Ramos (cell line): Measurements from ENCODE around the gene SAT2.
"Not testable (repeated sequence)": the region's sequence is repeated elsewhere in the genome, so short reads cannot be mapped to it uniquely, and the experiment has no call there.

Experiments used
- in situ Hi-C: fragments of 300-500 bp; cut with MboI; formaldehyde crosslinking; loops from one replicate; pipeline ENCODE4 v1.14.3; 2022; ENCODE audit warnings: low sequenced_read_pairs; ENCODE audit not compliant: unreplicated experiment

SAT2 gene

DNA sequence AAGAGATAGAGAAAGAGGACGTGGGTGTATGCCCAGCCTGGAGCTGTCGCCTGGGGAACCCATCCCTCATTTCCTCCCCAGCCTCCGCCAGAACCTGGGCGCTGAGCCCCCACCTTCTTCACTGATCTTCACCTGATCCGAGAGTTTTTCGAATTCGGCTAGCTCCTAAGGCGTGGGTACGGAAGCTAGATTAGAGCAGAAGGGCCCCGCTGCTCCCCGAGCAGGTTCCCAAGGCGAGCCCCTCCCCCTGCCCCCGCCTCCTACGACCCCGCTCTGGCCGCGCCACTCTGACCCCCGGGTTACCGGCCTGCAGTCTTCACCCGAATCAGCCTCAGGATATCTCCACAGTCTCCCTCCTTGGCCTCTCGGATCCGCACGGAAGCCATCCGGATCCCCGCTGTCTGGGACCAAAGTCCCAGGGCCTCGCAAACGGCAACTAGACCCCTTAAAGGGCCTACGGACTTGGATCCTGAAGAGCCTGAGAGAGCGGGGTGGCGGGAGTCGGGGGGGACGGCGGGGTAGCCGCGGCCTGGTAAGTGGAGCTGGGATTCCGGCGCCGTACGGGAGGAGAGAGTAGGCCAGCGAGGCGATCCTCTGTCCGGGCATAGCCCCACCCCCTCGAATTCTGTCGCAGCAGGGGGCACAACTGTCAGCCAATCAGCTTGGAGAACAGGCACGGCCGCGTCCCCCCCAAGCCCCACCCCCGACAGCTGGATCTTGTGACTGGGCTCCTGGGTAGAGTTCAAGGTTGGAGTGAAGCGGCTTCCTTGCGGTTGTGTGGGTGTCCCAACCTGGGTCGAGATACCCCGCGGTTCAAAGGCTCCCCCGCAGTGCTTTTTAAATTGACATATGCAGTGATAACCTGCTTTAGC lies at the start of gene SAT2:
Gene SAT2, minus strand, starts transcription at position 572 of the 872 bp plus-strand sequence. Its CDS starts 186 bp downstream, at position 386.
- in situ Hi-C loops = no loop called here

DNA sequence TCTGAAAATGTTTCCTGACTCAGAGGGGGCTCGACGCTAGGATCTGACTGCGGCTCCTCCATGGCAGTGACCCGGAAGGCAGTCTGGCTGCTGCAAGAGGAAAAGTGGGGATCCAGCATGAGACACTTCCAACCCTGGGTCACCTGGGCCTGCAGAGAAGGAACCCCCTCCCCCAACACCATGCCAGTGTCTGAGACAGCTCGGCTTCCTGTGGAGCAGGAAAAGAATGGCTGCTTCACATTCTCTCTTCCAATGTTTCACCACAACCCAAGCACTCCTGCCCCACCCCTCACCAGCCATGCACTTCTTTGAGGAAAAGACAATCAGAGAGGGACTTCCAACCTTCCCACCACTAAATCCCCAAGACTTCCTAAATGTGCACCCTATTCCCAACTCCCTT lies 48.9 kb upstream of the SAT2 start:
- in situ Hi-C loops = no loop called here

DNA sequence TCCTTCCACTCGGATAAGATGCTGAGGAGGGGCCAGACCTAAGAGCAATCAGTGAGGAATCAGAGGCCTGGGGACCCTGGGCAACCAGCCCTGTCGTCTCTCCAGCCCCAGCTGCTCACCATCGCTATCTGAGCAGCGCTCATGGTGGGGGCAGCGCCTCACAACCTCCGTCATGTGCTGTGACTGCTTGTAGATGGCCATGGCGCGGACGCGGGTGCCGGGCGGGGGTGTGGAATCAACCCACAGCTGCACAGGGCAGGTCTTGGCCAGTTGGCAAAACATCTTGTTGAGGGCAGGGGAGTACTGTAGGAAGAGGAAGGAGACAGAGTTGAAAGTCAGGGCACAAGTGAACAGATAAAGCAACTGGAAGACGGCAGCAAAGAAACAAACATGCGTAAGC lies 47.3 kb upstream of the SAT2 start:
- in situ Hi-C loops = no loop called here

- in situ Hi-C loops = no loop called here
Observed at GRCh38 chr17:7673239-7673638, 45.6 kb upstream of the SAT2 start.

DNA sequence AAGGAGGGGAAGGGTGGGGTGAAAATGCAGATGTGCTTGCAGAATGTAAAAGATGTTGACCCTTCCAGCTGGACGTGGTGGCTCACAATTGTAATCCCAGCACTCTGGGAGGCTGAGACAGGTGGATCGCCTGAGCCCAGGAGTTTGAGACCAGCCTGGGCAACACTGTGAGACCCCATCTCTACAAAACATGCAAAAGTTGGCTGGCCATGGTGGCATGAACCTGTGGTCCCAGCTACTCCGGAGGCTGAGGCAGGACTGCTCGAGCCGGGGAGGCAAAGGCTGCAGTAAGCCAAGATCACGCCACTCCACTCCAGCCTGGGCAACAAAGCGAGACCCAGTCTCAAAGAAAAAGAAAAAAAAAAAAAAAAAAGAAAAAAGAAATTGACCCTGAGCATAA lies 40.9 kb upstream of the SAT2 start:
- in situ Hi-C loops = no loop called here

- in situ Hi-C loops = no loop called here
Observed at GRCh38 chr17:7667656-7668406, 40.2 kb upstream of the SAT2 start.

GRCh38 chr17:7656958-7657609 lies 29.5 kb upstream of the SAT2 start:
- in situ Hi-C loops = no loop called here

- in situ Hi-C loops = no loop called here
Observed at GRCh38 chr17:7655541-7655840, 27.9 kb upstream of the SAT2 start.

DNA sequence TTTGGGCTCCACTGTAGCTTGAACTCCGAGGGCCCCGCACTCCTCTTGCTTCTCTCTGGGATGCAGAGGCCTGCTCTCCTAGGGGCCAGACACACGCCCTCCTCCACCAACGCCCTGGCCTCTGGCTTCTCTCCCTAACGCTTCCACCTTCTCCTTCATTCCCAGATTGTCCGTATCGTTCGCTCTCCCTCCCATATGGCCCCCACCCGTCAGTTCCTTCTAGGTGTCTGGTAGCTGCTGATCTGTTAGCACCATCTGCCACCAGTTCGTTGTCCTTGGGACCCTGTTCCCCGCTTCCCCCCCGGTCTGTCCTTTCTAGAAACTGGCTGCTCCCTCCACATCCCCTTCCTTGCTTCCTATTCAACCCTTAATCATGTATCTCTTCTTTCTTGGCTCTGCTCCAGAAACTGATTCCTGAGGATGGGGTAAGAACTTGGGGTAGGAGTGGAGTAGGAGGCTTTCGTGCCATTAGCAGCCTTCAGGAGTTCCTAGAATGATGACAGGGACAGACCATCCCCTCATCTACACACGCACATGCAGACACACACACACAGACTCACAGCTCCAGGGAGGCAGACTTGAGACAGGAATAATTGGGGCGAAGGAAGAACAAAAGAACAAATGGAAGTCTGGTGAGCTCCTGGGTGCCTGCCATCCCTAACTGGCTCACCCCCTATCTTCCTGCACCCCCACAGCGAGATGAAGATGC lies 27.4 kb upstream of the SAT2 start:
- in situ Hi-C loops = no loop called here

GRCh38 chr17:7652388-7653356 lies 25.1 kb upstream of the SAT2 start:
- in situ Hi-C loops = no loop called here

DNA sequence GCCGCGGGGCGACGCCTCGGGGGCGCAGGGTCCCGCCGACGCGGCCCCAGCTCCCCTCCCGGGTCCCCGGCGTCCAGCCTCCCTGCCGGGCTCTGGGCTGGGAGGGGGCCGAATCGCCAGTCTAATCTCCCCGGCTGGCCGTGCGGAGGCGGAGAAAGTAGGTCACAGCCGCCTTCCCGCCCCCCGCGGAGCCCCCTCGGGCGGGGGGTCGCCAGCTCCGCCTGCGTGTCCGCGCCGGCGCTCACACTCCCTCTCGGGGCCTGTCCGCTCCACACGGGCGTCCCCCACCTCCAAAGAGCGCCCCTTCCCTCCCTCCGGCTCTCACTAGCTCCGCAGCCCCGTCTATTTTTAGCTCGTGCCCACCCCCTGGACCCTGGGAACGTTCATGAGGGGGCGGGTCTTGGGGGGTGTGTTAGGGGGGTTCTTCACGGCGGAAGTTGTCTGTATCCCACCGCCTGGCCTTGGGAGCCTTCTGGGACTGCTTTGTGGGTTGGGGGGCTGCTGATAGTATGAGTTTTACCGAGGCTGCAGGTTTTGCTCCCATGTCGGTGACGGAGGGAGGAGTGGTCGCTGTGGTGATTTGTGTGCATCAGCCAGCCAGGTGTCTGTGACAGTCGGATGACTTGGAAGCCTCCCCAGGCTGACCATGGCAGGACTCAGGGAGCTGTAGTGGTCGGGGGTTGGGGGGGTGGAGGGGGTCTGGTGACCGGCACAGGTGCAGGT lies 24.2 kb upstream of the SAT2 start:
- in situ Hi-C loops = no loop called here

DNA sequence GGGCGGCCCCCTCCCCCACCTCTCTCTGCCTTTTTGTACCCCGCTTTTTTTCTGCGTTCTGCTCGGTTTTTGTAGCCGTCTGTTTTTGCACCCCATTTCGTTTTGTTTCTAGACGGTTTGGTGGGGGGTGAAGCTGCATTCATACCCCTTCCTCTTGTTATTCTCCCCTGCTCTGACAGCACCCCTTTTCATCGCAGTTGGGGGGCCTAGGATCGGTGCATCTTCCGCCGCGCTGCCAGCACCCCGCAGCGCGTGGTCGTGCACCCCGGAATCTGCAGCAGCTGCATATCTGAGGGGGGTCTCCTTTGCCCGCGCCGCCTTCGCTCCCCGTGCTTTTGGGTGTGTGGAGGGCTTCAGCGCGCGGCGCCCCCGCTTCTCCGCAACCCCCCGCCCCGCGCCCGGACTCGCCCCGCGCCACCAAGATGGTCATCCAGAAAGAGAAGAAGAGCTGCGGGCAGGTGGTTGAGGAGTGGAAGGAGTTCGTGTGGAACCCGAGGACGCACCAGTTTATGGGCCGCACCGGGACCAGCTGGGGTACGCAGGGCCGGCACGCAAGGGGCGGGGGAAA lies 23.6 kb upstream of the SAT2 start:
- in situ Hi-C loops = no loop called here

GRCh38 chr17:7650509-7651096 lies 23.0 kb upstream of the SAT2 start, which contains the start of gene ATP1B2:
TSS of gene ATP1B2 (plus strand) at chr17:7650926. CDS start at chr17:7651519, 593 bp downstream.
- in situ Hi-C loops = no loop called here

- in situ Hi-C loops = no loop called here
Observed at GRCh38 chr17:7647018-7647417, 19.4 kb upstream of the SAT2 start.

- in situ Hi-C loops = no loop called here
Observed at GRCh38 chr17:7646457-7646856, 18.8 kb upstream of the SAT2 start.

- in situ Hi-C loops = no loop called here
Observed at GRCh38 chr17:7644775-7645174, 17.2 kb upstream of the SAT2 start.

DNA sequence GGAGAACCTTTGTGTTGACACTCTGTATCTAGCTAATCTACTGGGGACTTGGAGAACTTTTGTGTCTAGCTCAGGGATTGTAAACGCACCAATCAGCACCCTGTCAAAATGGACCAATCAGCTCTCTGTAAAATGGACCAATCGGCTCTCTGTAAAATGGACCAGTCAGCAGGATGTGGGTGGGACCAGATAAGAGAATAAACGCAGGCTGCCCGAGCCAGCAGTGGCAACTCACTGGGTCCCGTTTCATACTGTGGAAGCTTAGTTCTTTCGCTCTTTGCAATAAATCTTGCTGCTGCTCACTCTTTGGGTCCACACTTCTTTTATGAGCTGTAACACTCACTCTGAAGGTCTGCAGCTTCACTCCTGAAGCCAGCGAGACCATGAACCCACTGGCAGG lies 14.0 kb upstream of the SAT2 start:
- in situ Hi-C loops = not testable (repeated sequence)

DNA sequence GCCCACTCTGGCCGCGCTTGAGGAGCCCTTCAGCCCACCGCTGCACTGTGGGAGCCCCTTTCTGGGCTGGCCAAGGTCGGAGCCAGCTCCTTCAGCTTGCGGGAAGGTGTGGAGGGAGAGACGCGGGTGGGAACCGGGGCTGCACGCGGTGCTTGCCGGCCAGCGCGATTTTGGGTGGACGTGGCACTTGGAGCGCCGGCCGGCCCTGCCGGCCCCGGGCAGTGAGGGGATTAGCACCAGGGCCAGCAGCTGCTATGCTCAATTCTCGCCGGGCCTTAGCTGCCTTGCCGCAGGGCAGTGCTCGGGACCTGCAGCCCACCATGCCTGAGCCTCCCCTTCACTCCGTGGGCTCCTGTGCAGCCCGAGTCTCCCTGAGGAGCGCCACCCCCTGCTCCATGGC lies 13.2 kb upstream of the SAT2 start:
- in situ Hi-C loops = no loop called here
